ENCODE data around the gene SLC26A6.

DNA sequence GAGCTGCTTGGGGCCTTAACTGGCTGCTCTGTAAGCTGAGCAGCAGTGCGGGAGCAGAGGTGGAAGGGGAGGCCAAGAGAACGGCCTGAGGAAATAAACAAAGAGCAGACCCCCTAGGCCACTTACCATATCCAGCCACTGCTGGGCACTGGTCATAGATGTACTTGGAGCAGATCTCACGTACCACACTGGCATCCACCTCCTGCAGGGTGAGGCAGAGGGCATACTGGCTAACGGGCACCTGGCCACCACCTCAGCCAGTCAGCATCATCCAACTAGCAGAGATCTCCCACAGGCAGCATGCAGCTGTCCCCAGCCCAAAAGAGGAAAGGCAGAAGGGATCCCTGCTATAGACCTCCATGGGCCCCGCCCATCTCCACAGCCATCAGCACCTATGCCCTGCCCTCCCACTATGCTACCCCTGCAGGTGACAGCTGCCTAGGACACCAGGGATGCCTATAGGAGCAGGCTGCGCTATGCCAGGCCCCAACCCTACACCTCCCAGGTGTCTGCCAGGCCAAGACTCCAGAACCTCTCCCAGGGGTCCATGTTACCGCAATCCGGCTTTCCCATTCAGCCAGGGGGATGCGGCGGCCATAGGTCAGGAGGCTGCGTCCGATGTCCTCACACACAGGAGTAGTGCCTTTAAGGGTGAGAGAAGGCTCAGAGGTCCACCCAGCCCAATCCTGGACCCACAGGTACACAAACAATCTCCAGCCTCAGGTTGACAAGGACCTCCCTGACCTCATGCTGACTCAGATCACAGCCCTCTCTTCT lies 35.6 kb downstream of the SLC26A6 start:
- TF ChIP-seq, protein P1, sequence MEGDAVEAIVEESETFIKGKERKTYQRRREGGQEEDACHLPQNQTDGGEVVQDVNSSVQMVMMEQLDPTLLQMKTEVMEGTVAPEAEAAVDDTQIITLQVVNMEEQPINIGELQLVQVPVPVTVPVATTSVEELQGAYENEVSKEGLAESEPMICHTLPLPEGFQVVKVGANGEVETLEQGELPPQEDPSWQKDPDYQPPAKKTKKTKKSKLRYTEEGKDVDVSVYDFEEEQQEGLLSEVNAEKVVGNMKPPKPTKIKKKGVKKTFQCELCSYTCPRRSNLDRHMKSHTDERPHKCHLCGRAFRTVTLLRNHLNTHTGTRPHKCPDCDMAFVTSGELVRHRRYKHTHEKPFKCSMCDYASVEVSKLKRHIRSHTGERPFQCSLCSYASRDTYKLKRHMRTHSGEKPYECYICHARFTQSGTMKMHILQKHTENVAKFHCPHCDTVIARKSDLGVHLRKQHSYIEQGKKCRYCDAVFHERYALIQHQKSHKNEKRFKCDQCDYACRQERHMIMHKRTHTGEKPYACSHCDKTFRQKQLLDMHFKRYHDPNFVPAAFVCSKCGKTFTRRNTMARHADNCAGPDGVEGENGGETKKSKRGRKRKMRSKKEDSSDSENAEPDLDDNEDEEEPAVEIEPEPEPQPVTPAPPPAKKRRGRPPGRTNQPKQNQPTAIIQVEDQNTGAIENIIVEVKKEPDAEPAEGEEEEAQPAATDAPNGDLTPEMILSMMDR (IDR thresholded peaks at IDR 0.05; ENCODE audit: low read depth, low read length, missing input control), result no peak
- TF ChIP-seq, protein P2, sequence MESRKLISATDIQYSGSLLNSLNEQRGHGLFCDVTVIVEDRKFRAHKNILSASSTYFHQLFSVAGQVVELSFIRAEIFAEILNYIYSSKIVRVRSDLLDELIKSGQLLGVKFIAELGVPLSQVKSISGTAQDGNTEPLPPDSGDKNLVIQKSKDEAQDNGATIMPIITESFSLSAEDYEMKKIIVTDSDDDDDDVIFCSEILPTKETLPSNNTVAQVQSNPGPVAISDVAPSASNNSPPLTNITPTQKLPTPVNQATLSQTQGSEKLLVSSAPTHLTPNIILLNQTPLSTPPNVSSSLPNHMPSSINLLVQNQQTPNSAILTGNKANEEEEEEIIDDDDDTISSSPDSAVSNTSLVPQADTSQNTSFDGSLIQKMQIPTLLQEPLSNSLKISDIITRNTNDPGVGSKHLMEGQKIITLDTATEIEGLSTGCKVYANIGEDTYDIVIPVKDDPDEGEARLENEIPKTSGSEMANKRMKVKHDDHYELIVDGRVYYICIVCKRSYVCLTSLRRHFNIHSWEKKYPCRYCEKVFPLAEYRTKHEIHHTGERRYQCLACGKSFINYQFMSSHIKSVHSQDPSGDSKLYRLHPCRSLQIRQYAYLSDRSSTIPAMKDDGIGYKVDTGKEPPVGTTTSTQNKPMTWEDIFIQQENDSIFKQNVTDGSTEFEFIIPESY (IDR thresholded peaks at IDR 0.05), result no peak
- TF ChIP-seq, protein P3, sequence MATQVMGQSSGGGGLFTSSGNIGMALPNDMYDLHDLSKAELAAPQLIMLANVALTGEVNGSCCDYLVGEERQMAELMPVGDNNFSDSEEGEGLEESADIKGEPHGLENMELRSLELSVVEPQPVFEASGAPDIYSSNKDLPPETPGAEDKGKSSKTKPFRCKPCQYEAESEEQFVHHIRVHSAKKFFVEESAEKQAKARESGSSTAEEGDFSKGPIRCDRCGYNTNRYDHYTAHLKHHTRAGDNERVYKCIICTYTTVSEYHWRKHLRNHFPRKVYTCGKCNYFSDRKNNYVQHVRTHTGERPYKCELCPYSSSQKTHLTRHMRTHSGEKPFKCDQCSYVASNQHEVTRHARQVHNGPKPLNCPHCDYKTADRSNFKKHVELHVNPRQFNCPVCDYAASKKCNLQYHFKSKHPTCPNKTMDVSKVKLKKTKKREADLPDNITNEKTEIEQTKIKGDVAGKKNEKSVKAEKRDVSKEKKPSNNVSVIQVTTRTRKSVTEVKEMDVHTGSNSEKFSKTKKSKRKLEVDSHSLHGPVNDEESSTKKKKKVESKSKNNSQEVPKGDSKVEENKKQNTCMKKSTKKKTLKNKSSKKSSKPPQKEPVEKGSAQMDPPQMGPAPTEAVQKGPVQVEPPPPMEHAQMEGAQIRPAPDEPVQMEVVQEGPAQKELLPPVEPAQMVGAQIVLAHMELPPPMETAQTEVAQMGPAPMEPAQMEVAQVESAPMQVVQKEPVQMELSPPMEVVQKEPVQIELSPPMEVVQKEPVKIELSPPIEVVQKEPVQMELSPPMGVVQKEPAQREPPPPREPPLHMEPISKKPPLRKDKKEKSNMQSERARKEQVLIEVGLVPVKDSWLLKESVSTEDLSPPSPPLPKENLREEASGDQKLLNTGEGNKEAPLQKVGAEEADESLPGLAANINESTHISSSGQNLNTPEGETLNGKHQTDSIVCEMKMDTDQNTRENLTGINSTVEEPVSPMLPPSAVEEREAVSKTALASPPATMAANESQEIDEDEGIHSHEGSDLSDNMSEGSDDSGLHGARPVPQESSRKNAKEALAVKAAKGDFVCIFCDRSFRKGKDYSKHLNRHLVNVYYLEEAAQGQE (IDR thresholded peaks at IDR 0.05), result no peak
- TF ChIP-seq RXRA (IDR thresholded peaks at IDR 0.05), result no peak
- no peak for TF ChIP-seq TAF1 (conservative IDR thresholded peaks at IDR 0.05)
- TF ChIP-seq JUND (IDR thresholded peaks at IDR 0.05), result no peak
- TF ChIP-seq FOXA1 (IDR thresholded peaks at IDR 0.05), result no peak
- no peak for TF ChIP-seq YY1 (IDR thresholded peaks at IDR 0.05)
- TF ChIP-seq, protein P4, sequence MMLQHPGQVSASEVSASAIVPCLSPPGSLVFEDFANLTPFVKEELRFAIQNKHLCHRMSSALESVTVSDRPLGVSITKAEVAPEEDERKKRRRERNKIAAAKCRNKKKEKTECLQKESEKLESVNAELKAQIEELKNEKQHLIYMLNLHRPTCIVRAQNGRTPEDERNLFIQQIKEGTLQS (IDR thresholded peaks at IDR 0.05), result no peak
- no peak for TF ChIP-seq GABPA (IDR thresholded peaks at IDR 0.05 in 1 of 2, conservative IDR thresholded peaks at IDR 0.05 in 1 of 2)
- TF ChIP-seq, protein P5, sequence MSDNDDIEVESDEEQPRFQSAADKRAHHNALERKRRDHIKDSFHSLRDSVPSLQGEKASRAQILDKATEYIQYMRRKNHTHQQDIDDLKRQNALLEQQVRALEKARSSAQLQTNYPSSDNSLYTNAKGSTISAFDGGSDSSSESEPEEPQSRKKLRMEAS (IDR thresholded peaks at IDR 0.05), result no peak
- no peak for TF ChIP-seq NR2F2 (IDR thresholded peaks at IDR 0.05)
